HG03469 (cell line): Measurements from ENCODE around the gene HNRNPA3.
"Not testable (repeated sequence)": the region's sequence is repeated elsewhere in the genome, so short reads cannot be mapped to it uniquely, and the experiment has no call there.

Source experiments
- ATAC-seq: cut with Tn5 transposase; IDR thresholded peaks from one replicate; pipeline ENCODE4 v1.9.1; 2021; ENCODE audit warnings: mild to moderate bottlenecking, moderate library complexity, moderate number of reproducible peaks; ENCODE audit not compliant: unreplicated experiment

HNRNPA3 gene

GRCh38 chr2:177232098-177232704 is 19.6 kb downstream of the HNRNPA3 start:
- no peak for ATAC-seq

- no peak for ATAC-seq
Observed at GRCh38 chr2:177234267-177234666, 21.7 kb downstream of the HNRNPA3 start.

GRCh38 chr2:177235855-177236437 is 23.4 kb downstream of the HNRNPA3 start:
- no peak for ATAC-seq

GRCh38 chr2:177237932-177238331 is 25.3 kb downstream of the HNRNPA3 start:
- no peak for ATAC-seq

GRCh38 chr2:177239053-177239452 is 26.5 kb downstream of the HNRNPA3 start:
- no peak for ATAC-seq

GRCh38 chr2:177239932-177240630 is 27.5 kb downstream of the HNRNPA3 start:
- no peak for ATAC-seq

- ATAC-seq: no peak
Observed at GRCh38 chr2:177241711-177242120, 29.1 kb downstream of the HNRNPA3 start.

GRCh38 chr2:177242121-177242987 is 29.8 kb downstream of the HNRNPA3 start:
- ATAC-seq: no peak

- no peak for ATAC-seq
Observed at GRCh38 chr2:177243073-177243472, 30.5 kb downstream of the HNRNPA3 start.

GRCh38 chr2:177243476-177243875 is 30.9 kb downstream of the HNRNPA3 start:
- ATAC-seq: no peak

GRCh38 chr2:177244244-177244771 is 31.7 kb downstream of the HNRNPA3 start:
- ATAC-seq: no peak

- ATAC-seq: no peak
Observed at GRCh38 chr2:177245010-177245422, 32.4 kb downstream of the HNRNPA3 start.

GRCh38 chr2:177246000-177246399 is 33.4 kb downstream of the HNRNPA3 start:
- ATAC-seq: no peak

- ATAC-seq: not testable (repeated sequence)
Observed at GRCh38 chr2:177246523-177247030, 34.0 kb downstream of the HNRNPA3 start.

- no peak for ATAC-seq
Observed at GRCh38 chr2:177247693-177248262, 35.2 kb downstream of the HNRNPA3 start.

- no peak for ATAC-seq
Observed at GRCh38 chr2:177249038-177249437, 36.4 kb downstream of the HNRNPA3 start.

- no peak for ATAC-seq
Observed at GRCh38 chr2:177250461-177250860, 37.9 kb downstream of the HNRNPA3 start.

- no peak for ATAC-seq
Observed at GRCh38 chr2:177251165-177251542, 38.6 kb downstream of the HNRNPA3 start.

- no peak for ATAC-seq
Observed at GRCh38 chr2:177252808-177253531, 40.4 kb downstream of the HNRNPA3 start.

- ATAC-seq: no peak
Observed at GRCh38 chr2:177253704-177254103, 41.1 kb downstream of the HNRNPA3 start.
